HepG2 (cell line): ENCODE measurements around the gene ACSF3. TPM values are rescaled to one million over a fixed set of nuclear protein-coding genes. Genes with fewer than 3 reads are reported as not detected.
A peak's percentile ranks its signal among the peaks of the same experiment; 100 is the strongest.

ENCODE experiments used
- CERS6 ChIP-seq: sonication (generic); formaldehyde crosslinking; IDR thresholded peaks from 2 replicates; pipeline ENCODE4 v1.5.0; 2020; ENCODE audit warnings: missing genetic modification reagents
- FOXO4 ChIP-seq: sonication (generic); formaldehyde crosslinking; conservative IDR thresholded peaks from 2 replicates; pipeline ENCODE4 v1.8.1; 2023; ENCODE audit warnings: missing genetic modification reagents
- IKZF4 ChIP-seq: sonication (generic); formaldehyde crosslinking; IDR thresholded peaks from 2 replicates; pipeline ENCODE4 v1.5.1; 2020; ENCODE audit warnings: borderline replicate concordance, mild to moderate bottlenecking, low read depth, missing genetic modification reagents; ENCODE audit errors: not compliant biosample characterization
- MAFK ChIP-seq, 2 experiments: IDR thresholded peaks in 1 of 2; conservative IDR thresholded peaks in 1 of 2; 2 replicates each; pipeline ENCODE4 v1.6.1; 2011; ENCODE audit warnings: improper control_type of control experiment in 2 of 2, low read length in 2 of 2
- MYC ChIP-seq: sonication (generic); formaldehyde crosslinking; IDR thresholded peaks from 2 replicates; pipeline ENCODE4 v1.9.0; 2021; ENCODE audit warnings: missing genetic modification reagents, borderline replicate concordance
- PHF5A ChIP-seq: IDR thresholded peaks from one replicate; pipeline ENCODE4 v1.6.1; 2018; ENCODE audit warnings: low read depth, missing genetic modification reagents; ENCODE audit not compliant: unreplicated experiment
- RERE ChIP-seq: IDR thresholded peaks from 2 replicates; pipeline ENCODE4 v1.6.1; 2016; ENCODE audit warnings: low read depth, missing genetic modification reagents, missing compliant biosample characterization
- SP1 ChIP-seq, 2 experiments: fragments of 450-650 bp in 1 of 2; sonication (generic) in 1 of 2; formaldehyde crosslinking in 1 of 2; IDR thresholded peaks; 2 replicates each; pipeline versions ENCODE4 v1.4.0 to v1.6.1; 2016 to 2020; ENCODE audit warnings: missing genetic modification reagents in 1 of 2
- TBX3 ChIP-seq: fragments of 450-650 bp; IDR thresholded peaks from 2 replicates; pipeline ENCODE4 v1.6.1; 2017; ENCODE audit warnings: antibody characterized with exemption, mild to moderate bottlenecking, inconsistent platforms, borderline replicate concordance
- ZFX ChIP-seq: sonication (generic); formaldehyde crosslinking; IDR thresholded peaks from 2 replicates; pipeline ENCODE4 v1.4.0; 2020; ENCODE audit warnings: mild to moderate bottlenecking, low read depth, missing genetic modification reagents, moderate library complexity
- ZNF121 ChIP-seq: sonication (generic); formaldehyde crosslinking; IDR thresholded peaks from 2 replicates; pipeline ENCODE4 v1.5.0; 2020; ENCODE audit warnings: mild to moderate bottlenecking, missing genetic modification reagents
- ZNF362 ChIP-seq: sonication (generic); formaldehyde crosslinking; IDR thresholded peaks from 2 replicates; pipeline ENCODE4 v1.4.0; 2020; ENCODE audit warnings: missing genetic modification reagents, mild to moderate bottlenecking, borderline replicate concordance
- ZNF552 ChIP-seq: sonication (generic); formaldehyde crosslinking; IDR thresholded peaks from 2 replicates; pipeline ENCODE4 v1.9.0; 2022; ENCODE audit warnings: missing genetic modification reagents, mild to moderate bottlenecking, borderline replicate concordance
- ZNF557 ChIP-seq: sonication (generic); formaldehyde crosslinking; IDR thresholded peaks from 2 replicates; pipeline ENCODE4 v1.4.0; 2020; ENCODE audit warnings: missing genetic modification reagents
- ZNF710 ChIP-seq: sonication (generic); formaldehyde crosslinking; IDR thresholded peaks from 2 replicates; pipeline ENCODE4 v1.5.0; 2020; ENCODE audit warnings: mild to moderate bottlenecking, missing genetic modification reagents, borderline replicate concordance
- ZNF761 ChIP-seq: sonication (generic); formaldehyde crosslinking; conservative IDR thresholded peaks from 2 replicates; pipeline ENCODE4 v1.4.0; 2020; ENCODE audit warnings: mild to moderate bottlenecking, missing genetic modification reagents
- ZSCAN21 ChIP-seq: sonication (generic); formaldehyde crosslinking; IDR thresholded peaks from 2 replicates; pipeline ENCODE4 v1.8.0; 2022; ENCODE audit warnings: mild to moderate bottlenecking, missing genetic modification reagents, moderate library complexity, borderline replicate concordance
- polyA plus RNA-seq, 8 experiments: library from polyadenylated mRNA; depleted of rRNA in 3 of 8; stranded (reverse) in 7 of 8; unstranded in 1 of 8; fragments of >200 nt; fragmentation: Illumina TruSeq in 4 of 8; extraction: Trizol in 4 of 8; gene quantifications; 2 replicates each; pipeline versions ENCODE4 v1.2.1 to v1.2.3, GENCODE V29; 2011 to 2016; ENCODE audit warnings: low read depth in 4 of 8, missing spikeins in 1 of 8, mixed read lengths in 1 of 8; ENCODE audit not compliant: insufficient read depth in 1 of 8
- total RNA-seq, 5 experiments: library from RNA; depleted of rRNA; stranded (reverse); fragments of >200 nt; fragmentation: Illumina TruSeq; extraction: Trizol; gene quantifications; 2 replicates each; pipeline ENCODE4 v1.2.3, GENCODE V29; 2016; ENCODE audit warnings: low read depth in 1 of 5

Gene ACSF3
- total and polyA plus RNA-seq, 2 of the 13 experiments (the other 11 are each of a cell fraction or from before 2014, with no cell fraction given), result 14.9 to 30.6 TPM

GRCh38 chr16:89090182-89090630, 3.4 kb upstream of the ACSF3 start (continued):
- TF ChIP-seq ZFX (CRISPR knock-in tag), result peak; percentile 38; the same call in 1 of the 2 replicates
- TF ChIP-seq PHF5A (CRISPR knock-in tag), result no peak
- TF ChIP-seq ZNF121 (CRISPR knock-in tag), result no peak
- TF ChIP-seq ZNF710 (CRISPR knock-in tag), result no peak
- peak; percentile 30; the same call in 1 of the 2 replicates for TF ChIP-seq TBX3
- peak; percentile 82 for TF ChIP-seq ZSCAN21 (CRISPR knock-in tag)
- peak; percentile 14; the same call in 1 of the 2 replicates for TF ChIP-seq ZNF362
- TF ChIP-seq ZNF552 (CRISPR knock-in tag), result peak; percentile 92; the same call in 1 of the 2 replicates
- TF ChIP-seq MAFK (conservative IDR thresholded peaks at IDR 0.05 in 1 of 2, IDR thresholded peaks at IDR 0.05 in 1 of 2; ENCODE audit: low read length in 2 of 2), result no peak
- no peak for TF ChIP-seq SP1 (IDR thresholded peaks at IDR 0.05)
- 0 out of 2 replicates have a peak, but pooled peaks have one; percentile 26 for TF ChIP-seq SP1 (CRISPR knock-in tag; IDR thresholded peaks at IDR 0.05)
- peak; percentile 57; the same call in 1 of the 2 replicates for TF ChIP-seq MYC
- no peak for TF ChIP-seq CERS6 (CRISPR knock-in tag)
- peak; percentile 88; the same call in 1 of the 2 replicates for TF ChIP-seq FOXO4 (CRISPR knock-in tag)
- no peak; the same call in 1 of the 2 replicates for TF ChIP-seq ZNF557
- no peak for TF ChIP-seq RERE (CRISPR knock-in tag)
- 0 out of 2 replicates have a peak, but pooled peaks have one; percentile 22 for TF ChIP-seq ZNF761 (CRISPR knock-in tag)
- peak; percentile 52 for TF ChIP-seq IKZF4 (CRISPR knock-in tag)
